Progenitor cell of endocrine pancreas (in vitro differentiated cells): ENCODE results near the gene DNAJC7. TPM values are rescaled to one million over a fixed set of nuclear protein-coding genes. Genes with fewer than 3 reads are reported as not detected.

ENCODE experiments used
- DNase-seq: peaks from one replicate; pipeline ENCODE4 v3.0.0; 2021; ENCODE audit warnings: low spot score; ENCODE audit not compliant: unreplicated experiment
- H3K27ac Mint-ChIP-seq: 2 replicates; pipeline ENCODE4 v1.8.0; 2021; ENCODE audit warnings: mild to moderate bottlenecking, moderate library complexity, mixed read lengths
- H3K27me3 Mint-ChIP-seq: 2 replicates; pipeline ENCODE4 v1.8.0; 2021; ENCODE audit warnings: mixed read lengths
- H3K36me3 Mint-ChIP-seq: 2 replicates; pipeline ENCODE4 v1.8.0; 2022; ENCODE audit warnings: mixed read lengths; ENCODE audit not compliant: insufficient read depth
- H3K4me1 Mint-ChIP-seq: 2 replicates; pipeline ENCODE4 v1.8.0; 2021; ENCODE audit warnings: low read depth, mixed read lengths
- H3K4me3 Mint-ChIP-seq: 2 replicates; pipeline ENCODE4 v1.8.0; 2021; ENCODE audit warnings: low read depth, mild to moderate bottlenecking, moderate library complexity, mixed read lengths
- H3K9me3 Mint-ChIP-seq: 2 replicates; pipeline ENCODE4 v1.8.0; 2021; ENCODE audit warnings: low read depth, mixed read lengths
- CTCF ChIP-seq: fragments of 200-600 bp; sonication (generic); IDR thresholded peaks from one replicate; pipeline ENCODE4 v1.5.0; 2021; ENCODE audit warnings: antibody characterized with exemption, mild to moderate bottlenecking; ENCODE audit not compliant: unreplicated experiment
- total RNA-seq: library from RNA; stranded (reverse); gene quantifications from 2 replicates; pipeline ENCODE4 v1.2.1, GENCODE V29; 2021

Gene DNAJC7
- total RNA-seq, 1 donor from 2014 or later = 117 TPM

GRCh38 chr17:41943492-41943891, 73.7 kb downstream of the DNAJC7 start:
- H3K27me3 Mint-ChIP-seq = no peaks in the 10 kb centered on the region
- H3K36me3 Mint-ChIP-seq = peaks cover 6% of the 10 kb centered on the region
- H3K4me3 Mint-ChIP-seq = no peak overlapping the region
- H3K4me1 Mint-ChIP-seq = no peaks in the 10 kb centered on the region
- no peak for TF ChIP-seq CTCF
- no peaks in the 10 kb centered on the region for H3K9me3 Mint-ChIP-seq
- no peak for DNase-seq
- H3K27ac Mint-ChIP-seq = no peak overlapping the region

DNA sequence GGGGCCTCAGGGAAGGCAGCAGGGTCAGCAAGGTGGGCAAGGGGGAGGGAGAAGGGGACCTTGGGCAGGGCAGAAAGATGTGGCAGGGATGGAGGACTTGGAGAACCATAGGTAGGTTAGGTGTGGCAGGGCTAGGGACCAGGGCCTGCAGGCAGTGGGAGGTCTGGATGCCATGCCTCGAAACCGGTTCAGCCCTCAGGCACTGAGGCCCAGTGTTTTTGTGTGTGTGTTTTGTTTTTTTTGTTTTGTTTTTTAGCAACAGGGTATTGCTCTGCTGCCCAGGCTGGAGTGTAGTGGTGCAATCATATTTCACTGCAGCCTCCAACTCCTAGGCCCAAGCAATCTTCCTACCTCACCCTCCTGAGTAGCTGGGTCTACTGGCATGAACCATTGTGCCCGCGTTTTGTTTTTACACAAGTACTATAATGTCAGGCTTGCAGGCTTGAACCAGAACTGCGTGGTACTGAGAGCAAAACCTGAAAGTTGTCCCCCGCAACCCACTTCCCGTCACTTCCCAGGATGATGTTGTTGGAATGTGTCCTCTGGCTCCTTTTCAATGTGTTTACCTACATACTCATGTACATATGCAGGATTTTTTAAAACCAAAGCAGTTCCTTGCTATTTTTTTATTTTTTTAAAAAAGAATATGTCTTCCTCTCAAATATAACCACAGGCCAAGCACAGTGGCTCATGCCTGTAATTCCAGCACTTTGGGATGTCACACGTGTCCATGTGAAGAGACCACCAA, 74.4 kb downstream of the DNAJC7 start:
- peaks cover 6% of the 10 kb centered on the region for H3K36me3 Mint-ChIP-seq
- H3K4me3 Mint-ChIP-seq = no peak overlapping the region
- no peaks in the 10 kb centered on the region for H3K9me3 Mint-ChIP-seq
- H3K27ac Mint-ChIP-seq = no peak overlapping the region
- H3K4me1 Mint-ChIP-seq = no peaks in the 10 kb centered on the region
- no peak for DNase-seq
- H3K27me3 Mint-ChIP-seq = no peaks in the 10 kb centered on the region
- TF ChIP-seq CTCF = no peak

- TF ChIP-seq CTCF = no peak
- Mint-ChIP-seq H3K27me3 (no peaks in the 10 kb centered on the region), H3K27ac (no peak overlapping the region), H3K9me3 (no peaks in the 10 kb centered on the region), H3K4me3 (no peak overlapping the region), H3K36me3 (peaks cover 6% of the 10 kb centered on the region), H3K4me1 (no peaks in the 10 kb centered on the region)
- DNase-seq = no peak
Observed at GRCh38 chr17:41941168-41941567, 76.1 kb downstream of the DNAJC7 start.

- Mint-ChIP-seq H3K27ac (no peak overlapping the region), H3K27me3 (no peaks in the 10 kb centered on the region), H3K4me3 (no peak overlapping the region), H3K36me3 (peaks cover 6% of the 10 kb centered on the region), H3K4me1 (no peaks in the 10 kb centered on the region), H3K9me3 (no peaks in the 10 kb centered on the region)
- DNase-seq = no peak
- TF ChIP-seq CTCF = no peak
Observed at GRCh38 chr17:41939693-41940090, 77.5 kb downstream of the DNAJC7 start.

GRCh38 chr17:41939044-41939692, 78.1 kb downstream of the DNAJC7 start:
- no peaks in the 10 kb centered on the region for H3K27me3 Mint-ChIP-seq
- TF ChIP-seq CTCF = no peak
- no peaks in the 10 kb centered on the region for H3K9me3 Mint-ChIP-seq
- H3K4me1 Mint-ChIP-seq = no peaks in the 10 kb centered on the region
- no peak overlapping the region for H3K27ac Mint-ChIP-seq
- H3K36me3 Mint-ChIP-seq = peaks cover 6% of the 10 kb centered on the region
- no peak for DNase-seq
- no peak overlapping the region for H3K4me3 Mint-ChIP-seq
